ENCODE measurements around the gene RNF26.

- TF ChIP-seq CTCF (conservative IDR thresholded peaks at IDR 0.05 in 1 of 2, IDR thresholded peaks at IDR 0.05 in 1 of 2; ENCODE audit: extremely low read depth in 1 of 2, insufficient read depth in 1 of 2, low read depth in 1 of 2, low read length in 2 of 2) (no peak), EZH2 (IDR thresholded peaks at IDR 0.05; ENCODE audit: borderline replicate concordance, low read length) (no peak)
Observed at GRCh38 chr11:119374632-119375336, 40.5 kb downstream of the RNF26 start.
